DND-41 (cell line): ENCODE results near the gene LUZP1.

Source experiments
- ATAC-seq: fragments of 200-7000 bp; cut with Tn5 transposase; 3 replicates; pipeline ENCODE4 v1.9.1; 2021; ENCODE audit warnings: low read depth; ENCODE audit not compliant: insufficient read depth
- DNase-seq: peaks from one replicate; pipeline ENCODE4 v3.0.0-alpha.2; 2020
- H2AFZ ChIP-seq: 2 replicates; pipeline ENCODE4 v1.6.0; 2012; ENCODE audit warnings: low read depth, low read length
- H3K27ac ChIP-seq: 2 replicates; pipeline ENCODE4 v1.5.1; 2012; ENCODE audit warnings: low read length, inconsistent platforms
- H3K27me3 ChIP-seq: fragments of 200-600 bp; sonication (generic); 2 replicates; pipeline ENCODE4 v1.6.0; 2012; ENCODE audit warnings: low read length, mild to moderate bottlenecking, inconsistent platforms; ENCODE audit not compliant: insufficient read depth, poor library complexity
- H3K36me3 ChIP-seq: 2 replicates; pipeline ENCODE4 v1.5.1; 2012; ENCODE audit warnings: low read length, inconsistent platforms; ENCODE audit not compliant: insufficient read depth
- H3K4me1 ChIP-seq: 2 replicates; pipeline ENCODE4 v1.5.1; 2012; ENCODE audit warnings: mild to moderate bottlenecking, low read length; ENCODE audit not compliant: insufficient read depth
- H3K4me2 ChIP-seq: 2 replicates; pipeline ENCODE4 v1.6.0; 2012; ENCODE audit warnings: mild to moderate bottlenecking, moderate library complexity, low read length, inconsistent platforms; ENCODE audit not compliant: insufficient read depth
- H3K4me3 ChIP-seq, 2 experiments: fragments of 200-600 bp in 1 of 2; shearing (Covaris generic) in 1 of 2; 2 replicates each; pipeline ENCODE4 v1.5.1; 2012 to 2016; ENCODE audit warnings: inconsistent platforms in 2 of 2, low read length in 2 of 2, mild to moderate bottlenecking in 2 of 2, low read depth in 1 of 2, moderate library complexity in 1 of 2
- H3K79me2 ChIP-seq: 2 replicates; pipeline ENCODE4 v1.6.0; 2012; ENCODE audit warnings: low read length, inconsistent platforms; ENCODE audit not compliant: insufficient read depth
- H3K9ac ChIP-seq: 2 replicates; pipeline ENCODE4 v1.6.0; 2012; ENCODE audit warnings: low read depth, mild to moderate bottlenecking, inconsistent platforms, low read length, moderate library complexity
- H3K9me3 ChIP-seq: 2 replicates; pipeline ENCODE4 v1.5.1; 2012; ENCODE audit warnings: low read length, moderate library complexity, mild to moderate bottlenecking, inconsistent platforms; ENCODE audit not compliant: insufficient read depth, severe bottlenecking
- H4K20me1 ChIP-seq: 2 replicates; pipeline ENCODE4 v1.6.0; 2012; ENCODE audit warnings: low read length; ENCODE audit not compliant: insufficient read depth
- CTCF ChIP-seq: IDR thresholded peaks from 2 replicates; pipeline ENCODE4 v1.5.1; 2012; ENCODE audit warnings: borderline replicate concordance, low read length, moderate library complexity, mild to moderate bottlenecking; ENCODE audit not compliant: poor library complexity, severe bottlenecking; ENCODE audit errors: extremely low read depth
- EZH2 ChIP-seq: IDR thresholded peaks from 3 replicates; pipeline ENCODE4 v1.6.1; 2012; ENCODE audit warnings: borderline replicate concordance, low read depth, mild to moderate bottlenecking, moderate library complexity, low read length, inconsistent platforms; ENCODE audit not compliant: severe bottlenecking

Gene LUZP1

GRCh38 chr1:23152966-23153684, 15.5 kb downstream of the LUZP1 start:
- Histone ChIP-seq H3K27ac (no peak overlapping the region), H3K9ac (no peak overlapping the region), H3K4me3 (no peak overlapping the region), H3K9me3 (no peaks in the 10 kb centered on the region), H3K4me2 (no peak overlapping the region), H2AFZ (no peak overlapping the region), H3K27me3 (no peaks in the 10 kb centered on the region), H3K79me2 (peaks cover 86% of the 10 kb centered on the region), H3K36me3 (no peaks in the 10 kb centered on the region), H3K4me1 (no peaks in the 10 kb centered on the region), H4K20me1 (peaks cover 58% of the 10 kb centered on the region)
- no peak for ATAC-seq
- DNase-seq: no peak
- no peak for TF ChIP-seq CTCF
- TF ChIP-seq EZH2: no peak

GRCh38 chr1:23150742-23151141, 17.9 kb downstream of the LUZP1 start:
- no peak overlapping the region for H3K4me3 ChIP-seq
- no peaks in the 10 kb centered on the region for H3K36me3 ChIP-seq
- DNase-seq: no peak
- no peaks in the 10 kb centered on the region for H3K27me3 ChIP-seq
- H3K9ac ChIP-seq: no peak overlapping the region
- peaks cover 46% of the 10 kb centered on the region for H4K20me1 ChIP-seq
- no peak for ATAC-seq
- no peaks in the 10 kb centered on the region for H3K9me3 ChIP-seq
- no peak for TF ChIP-seq EZH2
- no peak for TF ChIP-seq CTCF
- peaks cover 83% of the 10 kb centered on the region for H3K79me2 ChIP-seq
- H3K27ac ChIP-seq: no peak overlapping the region
- no peak overlapping the region for H2AFZ ChIP-seq
- H3K4me1 ChIP-seq: no peaks in the 10 kb centered on the region
- H3K4me2 ChIP-seq: no peak overlapping the region

DNA sequence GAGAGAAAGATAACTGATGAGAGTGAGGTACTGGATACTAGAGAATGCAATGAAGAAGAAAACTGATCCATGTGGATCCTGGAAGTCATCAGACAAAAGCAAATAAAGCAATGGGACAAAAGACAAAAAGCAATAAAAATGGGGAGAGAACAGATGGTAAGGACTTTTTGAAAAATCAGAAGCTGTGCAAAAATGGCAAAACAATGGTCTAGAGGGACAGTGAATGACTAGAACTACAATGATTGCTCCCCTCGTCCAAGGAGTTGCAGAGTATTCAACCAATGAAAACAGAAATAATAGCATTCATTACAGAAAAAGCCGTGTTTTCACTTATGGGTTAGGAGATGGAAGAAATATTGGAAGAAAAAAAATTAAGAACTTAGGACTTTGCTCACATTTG, 18.5 kb downstream of the LUZP1 start:
- Histone ChIP-seq H3K4me2 (no peak overlapping the region), H3K9me3 (no peaks in the 10 kb centered on the region), H3K4me1 (no peaks in the 10 kb centered on the region), H3K9ac (no peak overlapping the region), H3K27me3 (no peaks in the 10 kb centered on the region), H3K79me2 (peaks cover 82% of the 10 kb centered on the region), H3K27ac (no peak overlapping the region), H4K20me1 (peaks cover 41% of the 10 kb centered on the region), H2AFZ (no peak overlapping the region), H3K36me3 (no peaks in the 10 kb centered on the region), H3K4me3 (no peak overlapping the region)
- no peak for ATAC-seq
- DNase-seq: no peak
- TF ChIP-seq CTCF (no peak), EZH2 (no peak)

DNA sequence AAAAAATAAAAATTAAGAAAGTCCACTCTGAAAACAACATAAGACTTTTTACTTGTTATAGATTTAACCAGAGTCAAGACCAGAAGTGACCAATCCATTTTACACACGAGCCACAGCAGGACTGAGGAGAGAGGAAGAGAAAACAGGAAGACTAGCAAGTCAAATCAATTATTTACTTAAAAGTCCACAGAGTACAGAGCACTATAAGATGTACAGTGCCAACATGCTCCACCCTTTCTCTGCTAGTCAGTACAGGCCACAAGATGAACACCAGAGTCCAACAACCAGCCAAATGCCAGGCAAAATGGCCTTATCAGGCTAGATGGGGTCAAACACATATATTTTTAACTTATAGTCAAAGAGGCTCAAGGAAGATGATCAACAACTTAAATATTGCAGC, 19.5 kb downstream of the LUZP1 start:
- H3K36me3 ChIP-seq: no peaks in the 10 kb centered on the region
- no peaks in the 10 kb centered on the region for H3K9me3 ChIP-seq
- H3K4me1 ChIP-seq: no peaks in the 10 kb centered on the region
- H4K20me1 ChIP-seq: peaks cover 41% of the 10 kb centered on the region
- TF ChIP-seq CTCF (no peak), EZH2 (no peak)
- no peak overlapping the region for H3K9ac ChIP-seq
- H3K27me3 ChIP-seq: no peaks in the 10 kb centered on the region
- H3K79me2 ChIP-seq: peaks cover 78% of the 10 kb centered on the region
- no peak overlapping the region for H3K4me2 ChIP-seq
- no peak overlapping the region for H3K4me3 ChIP-seq
- DNase-seq (no peak), ATAC-seq (no peak)
- H2AFZ ChIP-seq: no peak overlapping the region
- H3K27ac ChIP-seq: no peak overlapping the region
